GM12878 (cell line): ENCODE results near the gene PPP1R13B.

Source experiments
- HDAC2 ChIP-seq: fragments of 200-600 bp; sonication (generic); IDR thresholded peaks from 2 replicates; pipeline ENCODE4 v1.6.1; 2017
- NFYA ChIP-seq: IDR thresholded peaks from 2 replicates; pipeline ENCODE4 v1.6.1; 2011; ENCODE audit warnings: low read depth, mild to moderate bottlenecking, low read length, improper control_type of control experiment, borderline replicate concordance
- NR2C2 ChIP-seq: IDR thresholded peaks from 2 replicates; pipeline ENCODE4 v1.6.1; 2011; ENCODE audit warnings: borderline replicate concordance, low read depth; ENCODE audit not compliant: control insufficient read depth, insufficient read length
- POLR2AphosphoS5 ChIP-seq: IDR thresholded peaks from 2 replicates; pipeline ENCODE4 v1.6.1; 2011; ENCODE audit warnings: mild to moderate bottlenecking, low read length, inconsistent platforms
- SMARCA5 ChIP-seq: fragments of 450-650 bp; IDR thresholded peaks from 2 replicates; pipeline ENCODE4 v1.6.1; 2017; ENCODE audit warnings: mild to moderate bottlenecking
- SREBF2 ChIP-seq: IDR thresholded peaks from 2 replicates; pipeline ENCODE4 v1.6.1; 2012; ENCODE audit warnings: mild to moderate bottlenecking, low read length
- TF ChIP-seq, protein P1 (sequence below): IDR thresholded peaks from 2 replicates; pipeline ENCODE4 v1.6.1; 2012; ENCODE audit warnings: mild to moderate bottlenecking, low read depth, low read length
- TF ChIP-seq, protein P2 (sequence below): IDR thresholded peaks from 2 replicates; pipeline ENCODE4 v1.6.1; 2011; ENCODE audit warnings: mild to moderate bottlenecking, low read depth, low read length, moderate library complexity; ENCODE audit not compliant: insufficient replicate concordance

DNA sequence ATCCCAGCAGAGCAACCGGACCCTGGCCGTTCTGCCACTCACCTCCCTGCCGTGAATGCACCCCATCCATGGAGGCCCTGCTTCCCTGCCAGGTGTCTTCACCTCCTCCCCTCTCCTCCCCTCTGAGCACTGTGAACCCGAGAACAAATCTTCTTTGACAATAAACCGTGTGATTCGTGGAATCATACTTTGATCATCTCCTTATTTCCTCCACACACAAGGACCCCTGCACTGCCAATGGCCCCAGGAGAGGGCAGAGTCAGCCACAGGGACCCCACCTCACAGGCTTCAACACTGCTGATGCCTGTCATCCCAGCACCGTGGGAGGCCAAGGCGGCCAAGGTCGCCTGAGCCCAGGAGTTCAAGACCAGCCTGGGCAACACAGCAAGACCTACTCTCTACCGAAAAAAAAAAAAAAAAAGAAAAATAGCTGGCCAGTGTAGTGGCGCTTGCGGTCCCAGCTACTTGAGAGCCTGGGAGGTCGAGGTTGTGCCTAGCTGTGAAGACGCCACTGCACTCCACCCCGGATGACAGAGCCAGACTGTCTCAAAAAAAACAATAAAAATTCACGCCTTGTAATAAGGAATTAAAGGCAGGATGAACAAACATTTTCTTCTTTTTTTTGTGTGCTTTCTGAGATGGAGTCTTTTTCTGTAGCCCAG lies 133.2 kb downstream of the PPP1R13B start:
- TF ChIP-seq, protein P1, sequence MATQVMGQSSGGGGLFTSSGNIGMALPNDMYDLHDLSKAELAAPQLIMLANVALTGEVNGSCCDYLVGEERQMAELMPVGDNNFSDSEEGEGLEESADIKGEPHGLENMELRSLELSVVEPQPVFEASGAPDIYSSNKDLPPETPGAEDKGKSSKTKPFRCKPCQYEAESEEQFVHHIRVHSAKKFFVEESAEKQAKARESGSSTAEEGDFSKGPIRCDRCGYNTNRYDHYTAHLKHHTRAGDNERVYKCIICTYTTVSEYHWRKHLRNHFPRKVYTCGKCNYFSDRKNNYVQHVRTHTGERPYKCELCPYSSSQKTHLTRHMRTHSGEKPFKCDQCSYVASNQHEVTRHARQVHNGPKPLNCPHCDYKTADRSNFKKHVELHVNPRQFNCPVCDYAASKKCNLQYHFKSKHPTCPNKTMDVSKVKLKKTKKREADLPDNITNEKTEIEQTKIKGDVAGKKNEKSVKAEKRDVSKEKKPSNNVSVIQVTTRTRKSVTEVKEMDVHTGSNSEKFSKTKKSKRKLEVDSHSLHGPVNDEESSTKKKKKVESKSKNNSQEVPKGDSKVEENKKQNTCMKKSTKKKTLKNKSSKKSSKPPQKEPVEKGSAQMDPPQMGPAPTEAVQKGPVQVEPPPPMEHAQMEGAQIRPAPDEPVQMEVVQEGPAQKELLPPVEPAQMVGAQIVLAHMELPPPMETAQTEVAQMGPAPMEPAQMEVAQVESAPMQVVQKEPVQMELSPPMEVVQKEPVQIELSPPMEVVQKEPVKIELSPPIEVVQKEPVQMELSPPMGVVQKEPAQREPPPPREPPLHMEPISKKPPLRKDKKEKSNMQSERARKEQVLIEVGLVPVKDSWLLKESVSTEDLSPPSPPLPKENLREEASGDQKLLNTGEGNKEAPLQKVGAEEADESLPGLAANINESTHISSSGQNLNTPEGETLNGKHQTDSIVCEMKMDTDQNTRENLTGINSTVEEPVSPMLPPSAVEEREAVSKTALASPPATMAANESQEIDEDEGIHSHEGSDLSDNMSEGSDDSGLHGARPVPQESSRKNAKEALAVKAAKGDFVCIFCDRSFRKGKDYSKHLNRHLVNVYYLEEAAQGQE, result no peak
- TF ChIP-seq POLR2AphosphoS5 (no peak), SMARCA5 (no peak), HDAC2 (no peak), SREBF2 (no peak), NFYA (no peak), NR2C2 (no peak)
- TF ChIP-seq, protein P2, sequence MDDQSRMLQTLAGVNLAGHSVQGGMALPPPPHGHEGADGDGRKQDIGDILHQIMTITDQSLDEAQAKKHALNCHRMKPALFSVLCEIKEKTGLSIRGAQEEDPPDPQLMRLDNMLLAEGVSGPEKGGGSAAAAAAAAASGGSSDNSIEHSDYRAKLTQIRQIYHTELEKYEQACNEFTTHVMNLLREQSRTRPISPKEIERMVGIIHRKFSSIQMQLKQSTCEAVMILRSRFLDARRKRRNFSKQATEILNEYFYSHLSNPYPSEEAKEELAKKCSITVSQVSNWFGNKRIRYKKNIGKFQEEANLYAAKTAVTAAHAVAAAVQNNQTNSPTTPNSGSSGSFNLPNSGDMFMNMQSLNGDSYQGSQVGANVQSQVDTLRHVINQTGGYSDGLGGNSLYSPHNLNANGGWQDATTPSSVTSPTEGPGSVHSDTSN, result no peak
